HG02884 (cell line): ENCODE data around the gene MCRIP1.
"Not testable (repeated sequence)": the region's sequence is repeated elsewhere in the genome, so short reads cannot be mapped to it uniquely, and the experiment has no call there.

Experiments used
- ATAC-seq: cut with Tn5 transposase; IDR thresholded peaks from one replicate; pipeline ENCODE4 v1.9.1; 2021; ENCODE audit warnings: mild to moderate bottlenecking, moderate library complexity; ENCODE audit not compliant: unreplicated experiment

The MCRIP1 gene

GRCh38 chr17:81841866-81842265 is 8.8 kb upstream of the MCRIP1 start:
- ATAC-seq: no peak

- ATAC-seq: no peak
Observed at GRCh38 chr17:81840826-81841778, 8.0 kb upstream of the MCRIP1 start.

GRCh38 chr17:81840059-81840458 is 7.0 kb upstream of the MCRIP1 start:
- ATAC-seq: not testable (repeated sequence)

- ATAC-seq: no peak
Observed at GRCh38 chr17:81839301-81839700, 6.2 kb upstream of the MCRIP1 start.

- no peak for ATAC-seq
Observed at GRCh38 chr17:81838753-81839255, 5.7 kb upstream of the MCRIP1 start.

GRCh38 chr17:81837641-81838040 is 4.5 kb upstream of the MCRIP1 start:
- ATAC-seq: no peak

GRCh38 chr17:81834831-81835267 is 1.8 kb upstream of the MCRIP1 start, which contains the start of gene PPP1R27:
Gene PPP1R27, minus strand, starts transcription at chr17:81835050. Its CDS starts 97 bp downstream, at chr17:81834953.
- no peak for ATAC-seq

- ATAC-seq: no peak
Observed at GRCh38 chr17:81833921-81834830, 1.1 kb upstream of the MCRIP1 start.

GRCh38 chr17:81832608-81833159 is 407 bp downstream of the MCRIP1 start:
- ATAC-seq: peak; percentile 48

- ATAC-seq: no peak
Observed at GRCh38 chr17:81831957-81832607, 1.0 kb downstream of the MCRIP1 start.

GRCh38 chr17:81831563-81831956 is 1.5 kb downstream of the MCRIP1 start:
- ATAC-seq: no peak

- ATAC-seq: no peak
Observed at GRCh38 chr17:81829858-81830257, 3.2 kb downstream of the MCRIP1 start.

GRCh38 chr17:81828656-81829055 is 4.4 kb downstream of the MCRIP1 start:
- ATAC-seq: no peak

- no peak for ATAC-seq
Observed at GRCh38 chr17:81825841-81826466, 7.1 kb downstream of the MCRIP1 start.

GRCh38 chr17:81824595-81824994 is 8.5 kb downstream of the MCRIP1 start:
- ATAC-seq: no peak

- ATAC-seq: no peak
Observed at GRCh38 chr17:81823820-81824550, 9.1 kb downstream of the MCRIP1 start.

GRCh38 chr17:81822996-81823819 is 9.9 kb downstream of the MCRIP1 start:
- ATAC-seq: no peak

GRCh38 chr17:81822312-81822637 is 10.8 kb downstream of the MCRIP1 start:
- ATAC-seq: no peak
